ENCODE data around the gene RABEP2.
"Not testable (repeated sequence)": the region's sequence is repeated elsewhere in the genome, so short reads cannot be mapped to it uniquely, and the experiment has no call there.

The RABEP2 gene, protein sequence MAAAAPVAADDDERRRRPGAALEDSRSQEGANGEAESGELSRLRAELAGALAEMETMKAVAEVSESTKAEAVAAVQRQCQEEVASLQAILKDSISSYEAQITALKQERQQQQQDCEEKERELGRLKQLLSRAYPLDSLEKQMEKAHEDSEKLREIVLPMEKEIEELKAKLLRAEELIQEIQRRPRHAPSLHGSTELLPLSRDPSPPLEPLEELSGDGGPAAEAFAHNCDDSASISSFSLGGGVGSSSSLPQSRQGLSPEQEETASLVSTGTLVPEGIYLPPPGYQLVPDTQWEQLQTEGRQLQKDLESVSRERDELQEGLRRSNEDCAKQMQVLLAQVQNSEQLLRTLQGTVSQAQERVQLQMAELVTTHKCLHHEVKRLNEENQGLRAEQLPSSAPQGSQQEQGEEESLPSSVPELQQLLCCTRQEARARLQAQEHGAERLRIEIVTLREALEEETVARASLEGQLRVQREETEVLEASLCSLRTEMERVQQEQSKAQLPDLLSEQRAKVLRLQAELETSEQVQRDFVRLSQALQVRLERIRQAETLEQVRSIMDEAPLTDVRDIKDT

GRCh38 chr16:28924762-28925385, at the start of gene RABEP2:
Gene RABEP2 (minus strand): TSS chr16:28925238. CDS start chr16:28925163, 75 bp downstream.
- peak; percentile 92 for DNase-seq

DNA sequence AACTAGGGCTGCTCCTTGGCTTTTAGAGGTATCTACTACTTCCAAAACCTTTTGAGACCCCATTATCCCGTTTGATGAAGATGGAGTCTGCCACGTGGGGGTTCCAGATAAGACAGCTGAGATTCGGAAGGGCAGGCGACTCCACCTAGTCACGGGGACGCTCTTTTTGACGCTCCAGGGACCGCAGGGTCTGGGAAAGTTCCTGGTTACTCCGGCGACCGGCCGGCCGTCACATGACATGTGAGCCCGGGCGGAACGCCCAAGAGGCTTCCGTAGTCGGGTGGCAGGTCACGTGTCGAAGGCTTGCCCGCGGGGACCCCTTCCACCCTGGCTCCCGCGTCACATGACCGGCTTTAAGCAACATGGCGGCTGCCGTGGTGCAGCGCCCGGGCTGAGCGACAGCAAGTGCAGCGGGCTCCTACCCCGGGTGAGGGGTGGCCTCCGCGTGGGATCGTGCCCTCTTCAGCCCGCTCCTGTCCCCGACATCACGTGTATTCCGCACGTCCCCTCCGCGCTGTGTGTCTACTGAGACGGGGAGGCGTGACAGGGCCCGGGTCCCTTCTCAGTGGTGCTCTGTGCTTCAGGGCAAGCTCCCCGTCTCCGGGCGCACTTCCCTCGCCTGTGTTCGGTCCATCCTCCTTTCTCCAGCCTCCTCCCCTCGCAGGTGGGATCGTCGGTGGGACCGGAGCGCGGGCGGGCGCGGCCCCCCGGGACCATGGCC, 49.6 kb upstream of the RABEP2 start, which contains the start of gene SPNS1:
TSS of gene SPNS1 (plus strand) at position 342 of the 721 bp plus-strand sequence. CDS start at position 716, 374 bp downstream.
- peak; percentile 96 for DNase-seq

- DNase-seq, result peak; percentile 36
Observed at GRCh38 chr16:28974007-28974436, 49.0 kb upstream of the RABEP2 start.

DNA sequence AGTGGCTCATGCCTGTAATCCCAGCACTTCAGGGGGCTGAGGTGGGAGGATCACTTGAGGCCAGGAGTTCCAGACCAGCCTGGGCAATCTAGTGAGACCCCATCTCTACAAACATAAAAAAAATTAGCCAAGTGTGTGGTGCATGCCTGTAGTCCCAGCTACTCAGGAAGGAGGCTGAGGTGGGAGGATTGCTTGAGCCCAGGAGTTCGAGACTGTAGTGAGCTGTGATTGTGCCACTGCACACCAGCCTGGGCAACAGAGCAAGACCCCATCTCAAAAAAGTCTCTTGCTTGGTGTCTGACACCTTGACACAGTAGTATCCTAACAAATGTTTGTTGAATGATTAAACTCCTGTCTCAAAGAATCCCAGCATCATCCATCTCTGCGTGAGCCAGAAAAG, 44.7 kb upstream of the RABEP2 start:
- not testable (repeated sequence) for DNase-seq

GRCh38 chr16:28967156-28967555, 42.1 kb upstream of the RABEP2 start:
- no peak for DNase-seq

DNA sequence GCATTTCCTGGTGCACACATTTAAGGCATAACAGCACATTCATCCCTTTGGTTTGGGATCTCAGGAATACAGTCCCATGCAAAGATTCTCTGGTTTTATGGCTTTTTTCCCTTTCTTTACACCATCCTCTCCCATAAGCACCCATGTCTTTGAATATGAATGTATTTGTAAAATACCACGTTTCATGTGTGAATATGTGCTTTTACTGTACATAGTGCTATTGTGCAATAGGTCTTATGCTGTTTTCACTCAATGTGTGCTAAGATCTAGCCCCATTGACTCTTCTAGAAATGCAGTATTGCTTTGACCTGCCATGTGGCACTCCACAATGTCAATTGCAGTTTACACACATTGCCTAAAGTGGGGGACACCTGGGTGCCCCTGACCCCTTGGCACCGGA, 39.5 kb upstream of the RABEP2 start:
- DNase-seq, result no peak

- no peak for DNase-seq
Observed at GRCh38 chr16:28964072-28964471, 39.0 kb upstream of the RABEP2 start.

- DNase-seq, result no peak
Observed at GRCh38 chr16:28958836-28959235, 33.8 kb upstream of the RABEP2 start.

- DNase-seq, result no peak
Observed at GRCh38 chr16:28958216-28958615, 33.2 kb upstream of the RABEP2 start.

DNA sequence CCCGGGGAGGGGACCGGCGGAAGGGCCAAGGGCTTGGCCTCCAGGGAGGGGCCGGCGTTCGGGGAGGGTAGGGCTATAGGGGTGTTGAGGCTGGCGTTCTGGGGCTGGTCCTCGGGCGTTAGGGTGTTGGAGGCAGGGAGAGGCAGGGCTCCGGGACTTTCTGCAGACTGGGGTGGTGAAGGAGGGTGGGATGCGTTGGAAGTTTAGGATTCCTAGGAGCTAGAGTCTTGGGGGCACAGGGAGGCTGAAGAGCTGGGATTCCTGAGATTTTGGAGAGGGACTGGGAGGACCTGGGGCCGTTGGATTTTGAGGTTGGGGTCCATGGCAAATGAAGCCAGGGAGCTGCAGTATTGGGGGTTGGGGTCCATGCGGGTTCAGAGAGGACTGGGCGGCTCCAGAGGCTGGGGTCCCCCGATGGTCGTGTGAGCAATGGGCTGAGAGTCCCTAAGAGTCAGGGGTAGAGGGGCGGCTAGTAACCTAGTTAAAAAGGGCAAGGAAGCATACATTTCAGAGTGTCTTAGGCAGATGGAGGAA, 26.4 kb upstream of the RABEP2 start:
- DNase-seq, result no peak

DNA sequence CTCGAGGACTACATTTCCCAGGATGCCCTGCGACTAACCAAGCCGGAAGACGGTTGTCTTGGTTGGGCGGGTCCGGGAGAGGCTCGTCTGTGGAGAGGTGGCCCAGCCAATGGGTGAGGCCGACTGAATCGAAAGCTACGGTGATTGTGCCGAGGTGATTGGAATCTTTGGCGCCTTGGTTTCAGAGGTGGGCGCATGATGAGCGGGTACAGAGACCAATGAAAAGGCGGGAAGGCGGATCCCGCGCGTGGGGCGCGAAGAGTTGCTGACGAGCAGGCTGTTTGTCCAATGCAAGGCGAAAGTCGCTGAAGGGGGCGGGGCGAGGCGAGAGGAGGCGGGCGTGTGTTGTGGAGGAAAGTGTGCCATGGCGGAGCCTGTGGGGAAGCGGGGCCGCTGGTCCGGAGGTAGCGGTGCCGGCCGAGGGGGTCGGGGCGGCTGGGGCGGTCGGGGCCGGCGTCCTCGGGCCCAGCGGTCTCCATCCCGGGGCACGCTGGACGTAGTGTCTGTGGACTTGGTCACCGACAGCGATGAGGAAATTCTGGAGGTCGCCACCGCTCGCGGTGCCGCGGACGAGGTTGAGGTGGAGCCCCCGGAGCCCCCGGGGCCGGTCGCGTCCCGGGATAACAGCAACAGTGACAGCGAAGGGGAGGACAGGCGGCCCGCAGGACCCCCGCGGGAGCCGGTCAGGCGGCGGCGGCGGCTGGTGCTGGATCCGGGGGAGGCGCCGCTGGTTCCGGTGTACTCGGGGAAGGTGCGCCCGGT, 25.8 kb upstream of the RABEP2 start, which contains the start of gene NFATC2IP:
TSS of gene NFATC2IP (plus strand) at position 290 of the 762 bp plus-strand sequence. CDS start at position 365, 75 bp downstream.
- peak; percentile 99 for DNase-seq

DNA sequence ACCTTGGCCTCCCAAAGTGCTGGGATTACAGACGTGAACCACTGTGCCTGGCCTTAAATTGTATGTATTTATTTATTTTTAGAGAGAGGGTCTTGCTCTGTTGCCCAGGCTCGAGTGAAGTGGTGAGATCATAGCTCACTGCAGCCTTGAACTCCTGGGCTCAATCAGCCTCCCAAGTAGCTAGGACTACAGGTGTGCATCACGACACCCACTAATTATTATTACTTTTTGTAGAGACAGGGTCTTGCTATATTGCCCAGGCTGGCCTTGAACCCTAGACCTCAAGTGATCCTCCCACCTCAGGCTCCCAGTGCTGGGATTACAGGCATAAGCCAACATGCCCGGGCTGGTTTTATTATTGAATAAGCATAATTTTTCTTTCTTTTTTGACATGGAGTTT, 21.6 kb upstream of the RABEP2 start:
- no peak for DNase-seq

GRCh38 chr16:28943281-28943680, 18.2 kb upstream of the RABEP2 start:
- no peak for DNase-seq

DNA sequence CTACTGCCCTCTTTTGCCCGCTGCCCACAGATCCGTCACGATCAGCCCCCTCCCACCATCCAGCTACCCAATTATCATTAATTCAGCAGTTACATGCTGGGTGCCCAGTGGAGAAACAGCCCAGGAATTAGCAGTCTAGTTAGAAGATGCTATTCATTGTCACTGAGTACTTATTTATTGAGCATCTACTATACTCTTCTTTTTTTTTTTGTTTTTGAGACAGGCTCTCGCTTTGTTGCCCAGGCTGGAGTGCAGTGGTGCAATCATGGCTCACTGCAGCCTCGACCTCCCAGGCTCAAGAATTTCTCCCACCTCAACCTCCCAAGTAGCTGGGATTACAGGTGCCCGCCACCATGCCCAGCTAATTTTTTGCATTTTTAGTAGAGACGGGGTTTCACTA, 14.8 kb upstream of the RABEP2 start:
- DNase-seq, result not testable (repeated sequence)

GRCh38 chr16:28938721-28939120, 13.7 kb upstream of the RABEP2 start:
- no peak for DNase-seq

DNA sequence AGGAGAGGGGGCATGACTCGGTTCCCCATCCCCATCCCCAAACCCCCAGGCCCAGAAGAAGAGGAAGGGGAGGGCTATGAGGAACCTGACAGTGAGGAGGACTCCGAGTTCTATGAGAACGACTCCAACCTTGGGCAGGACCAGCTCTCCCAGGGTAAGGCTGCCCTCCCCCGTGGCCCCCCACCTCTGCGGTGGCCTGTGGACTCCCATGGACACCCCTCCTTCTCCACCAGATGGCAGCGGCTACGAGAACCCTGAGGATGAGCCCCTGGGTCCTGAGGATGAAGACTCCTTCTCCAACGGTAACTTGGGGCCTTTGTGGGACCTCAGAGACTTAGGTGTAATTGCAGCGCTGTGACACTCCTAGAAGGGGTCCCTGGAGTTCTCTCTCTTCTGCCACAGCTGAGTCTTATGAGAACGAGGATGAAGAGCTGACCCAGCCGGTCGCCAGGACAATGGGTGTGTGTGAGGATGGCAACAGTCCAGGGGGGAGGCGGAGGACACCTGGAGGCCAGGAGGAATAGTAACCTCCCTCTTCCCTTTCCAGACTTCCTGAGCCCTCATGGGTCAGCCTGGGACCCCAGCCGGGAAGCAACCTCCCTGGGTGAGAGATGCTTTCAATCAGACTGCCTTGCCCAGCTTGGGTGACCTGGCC, 12.3 kb upstream of the RABEP2 start:
- DNase-seq, result no peak

GRCh38 chr16:28936784-28937155, 11.7 kb upstream of the RABEP2 start:
- DNase-seq, result no peak

DNA sequence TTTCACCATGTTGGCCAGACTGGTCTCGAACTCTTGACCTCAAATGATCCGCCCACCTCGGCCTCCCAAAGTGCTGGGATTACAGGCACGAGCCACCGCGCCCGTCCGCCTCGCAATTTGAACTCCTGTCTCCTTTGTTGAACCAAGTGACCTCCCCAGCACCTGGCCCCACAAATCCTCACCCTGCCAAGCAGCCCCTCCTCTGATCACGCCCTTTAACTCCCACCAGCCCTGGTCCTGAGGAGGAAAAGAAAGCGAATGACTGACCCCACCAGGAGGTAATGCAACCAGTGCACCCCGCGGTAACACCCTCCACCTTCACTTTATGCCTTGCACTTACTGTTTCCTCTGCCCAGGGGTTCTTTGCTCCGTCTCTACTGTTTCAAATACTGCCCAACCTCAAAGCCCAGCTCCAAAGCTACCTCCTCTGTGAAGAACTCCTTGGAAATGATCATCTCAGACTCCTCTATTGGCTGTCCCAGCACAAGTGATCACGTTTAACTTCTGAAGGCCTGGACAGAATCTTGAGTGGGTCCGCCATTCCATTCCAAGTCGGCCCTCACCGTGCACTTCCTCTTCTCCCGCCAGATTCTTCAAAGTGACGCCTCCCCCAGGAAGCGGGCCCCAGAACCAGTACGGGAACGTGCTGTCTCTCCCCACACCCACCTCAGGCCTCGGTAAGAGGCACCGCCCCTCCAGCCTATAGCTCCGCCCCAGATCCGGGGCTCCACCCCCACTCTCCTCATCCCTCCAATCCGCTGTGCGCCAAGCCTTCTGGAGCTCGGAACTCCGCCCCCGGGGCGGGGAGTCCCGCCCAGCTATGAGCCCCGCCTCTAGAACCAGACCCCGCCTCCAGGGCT, 11.1 kb upstream of the RABEP2 start:
- no peak for DNase-seq

DNA sequence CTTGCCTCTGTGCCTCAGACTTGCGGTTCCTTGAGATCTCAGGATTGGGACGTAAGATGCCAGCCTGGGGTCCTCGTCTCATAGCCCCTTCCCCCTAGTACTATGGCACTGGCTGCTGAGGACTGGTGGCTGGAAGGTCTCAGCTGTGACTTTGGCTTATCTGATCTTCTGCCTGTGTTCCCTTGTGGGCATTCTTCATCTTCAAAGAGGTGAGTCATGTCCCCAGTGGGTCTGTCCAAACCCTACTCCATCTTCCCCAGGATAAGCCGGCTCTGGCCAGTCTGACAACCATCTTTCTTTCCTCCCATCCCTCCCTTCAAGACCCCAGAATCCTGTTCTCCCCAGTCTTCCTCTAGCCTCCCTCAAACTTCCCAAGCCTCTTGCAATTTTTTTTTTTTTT, 10.3 kb upstream of the RABEP2 start:
- DNase-seq, result no peak

DNA sequence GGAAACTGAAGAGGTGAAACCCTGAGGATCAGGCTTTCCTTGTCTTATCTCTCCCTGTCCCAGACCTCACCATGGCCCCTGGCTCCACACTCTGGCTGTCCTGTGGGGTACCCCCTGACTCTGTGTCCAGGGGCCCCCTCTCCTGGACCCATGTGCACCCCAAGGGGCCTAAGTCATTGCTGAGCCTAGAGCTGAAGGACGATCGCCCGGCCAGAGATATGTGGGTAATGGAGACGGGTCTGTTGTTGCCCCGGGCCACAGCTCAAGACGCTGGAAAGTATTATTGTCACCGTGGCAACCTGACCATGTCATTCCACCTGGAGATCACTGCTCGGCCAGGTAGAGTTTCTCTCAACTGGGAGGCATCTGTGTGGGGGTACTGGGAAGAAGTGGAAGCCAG, 8.1 kb upstream of the RABEP2 start:
- DNase-seq, result no peak
